Pulmonary artery endothelial cell (primary cell): Measurements from ENCODE around the gene CACNA2D4. TPM values are rescaled to one million over a fixed set of nuclear protein-coding genes. Genes with fewer than 3 reads are reported as not detected.

Experiments used
- DNase-seq: peaks from one replicate; pipeline ENCODE4 v3.0.0-alpha.2; 2011; ENCODE audit warnings: low read depth, low spot score
- total RNA-seq: library from RNA; depleted of rRNA; stranded (reverse); fragments of >200 nt; gene quantifications from 2 replicates; pipeline ENCODE4 v1.2.3, GENCODE V29; 2014

Gene CACNA2D4
- total RNA-seq, 1 donor from 2014 or later: 0.46 TPM

DNA sequence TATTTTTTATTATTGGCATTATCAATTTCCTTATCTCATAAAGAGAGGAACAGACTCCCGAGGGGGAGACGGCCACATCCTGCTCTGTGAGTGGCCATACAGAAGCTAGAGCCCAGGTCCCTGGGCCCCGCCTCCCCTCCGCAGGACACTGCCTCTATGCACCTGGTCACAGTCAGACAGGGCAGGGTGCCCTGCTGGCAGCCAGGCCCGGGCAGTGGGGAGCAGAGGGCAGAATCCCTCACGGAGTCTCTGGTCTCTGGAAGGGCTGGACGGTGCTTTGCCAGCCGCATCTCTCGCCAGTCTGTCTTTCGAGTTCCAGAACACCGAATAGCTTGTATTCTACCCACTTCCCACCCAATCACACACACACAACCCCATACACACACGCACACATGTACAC, 16.4 kb upstream of the CACNA2D4 start:
- DNase-seq: no peak

DNA sequence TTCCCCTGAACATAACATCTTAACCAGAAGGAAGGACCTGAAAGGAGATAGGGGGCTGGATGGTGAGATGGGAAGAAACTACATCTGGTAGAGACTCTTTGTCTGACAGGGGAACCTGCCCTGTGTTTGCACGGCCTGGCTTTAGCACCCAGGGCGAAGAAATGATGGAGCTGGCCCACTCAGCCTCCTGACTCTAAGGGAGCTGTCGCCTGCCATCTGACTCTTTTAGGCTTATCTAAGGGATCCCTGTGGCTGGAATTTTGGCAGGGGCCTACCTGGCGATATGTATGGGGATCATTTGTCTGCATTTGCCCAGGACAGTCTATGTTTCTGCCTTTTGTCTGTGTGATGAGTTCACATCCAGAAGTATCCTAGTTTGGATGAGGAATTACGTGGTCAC, 15.6 kb upstream of the CACNA2D4 start:
- DNase-seq: no peak

DNA sequence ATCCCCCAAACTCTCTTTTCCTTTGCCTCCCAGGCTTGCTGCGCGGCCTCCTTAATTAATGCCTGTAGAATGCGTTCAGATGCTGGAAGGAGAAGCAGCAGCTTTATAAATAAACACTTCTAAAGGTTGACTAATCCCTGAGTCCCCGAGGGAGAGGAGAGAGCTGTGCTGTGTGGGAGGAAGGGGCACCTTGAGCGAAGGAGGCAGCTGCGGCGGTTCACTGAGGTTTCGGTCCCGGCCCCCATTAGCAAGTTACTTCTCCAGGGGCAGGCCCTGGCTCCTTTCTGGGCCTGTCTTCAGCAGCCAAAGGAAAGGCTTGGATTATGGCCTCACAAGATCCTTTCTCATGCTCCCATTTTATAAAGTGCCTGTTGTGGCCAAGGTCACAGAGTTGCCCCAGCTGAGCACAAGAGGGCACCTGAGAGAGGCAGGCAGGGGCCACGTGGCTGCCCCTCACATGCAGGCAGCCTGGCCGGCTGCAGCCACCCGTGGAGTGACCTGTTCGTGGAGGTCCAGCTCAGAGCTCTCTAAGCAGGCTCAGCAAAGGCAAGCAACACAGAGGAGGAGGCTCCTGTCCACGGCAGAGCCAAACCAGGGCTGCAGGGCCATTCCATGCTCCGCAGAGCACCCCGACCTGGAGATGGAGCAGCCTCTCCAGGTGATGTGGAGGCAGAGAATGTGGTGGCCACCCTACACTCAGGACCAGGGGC, 15.0 kb upstream of the CACNA2D4 start:
- no peak for DNase-seq

DNA sequence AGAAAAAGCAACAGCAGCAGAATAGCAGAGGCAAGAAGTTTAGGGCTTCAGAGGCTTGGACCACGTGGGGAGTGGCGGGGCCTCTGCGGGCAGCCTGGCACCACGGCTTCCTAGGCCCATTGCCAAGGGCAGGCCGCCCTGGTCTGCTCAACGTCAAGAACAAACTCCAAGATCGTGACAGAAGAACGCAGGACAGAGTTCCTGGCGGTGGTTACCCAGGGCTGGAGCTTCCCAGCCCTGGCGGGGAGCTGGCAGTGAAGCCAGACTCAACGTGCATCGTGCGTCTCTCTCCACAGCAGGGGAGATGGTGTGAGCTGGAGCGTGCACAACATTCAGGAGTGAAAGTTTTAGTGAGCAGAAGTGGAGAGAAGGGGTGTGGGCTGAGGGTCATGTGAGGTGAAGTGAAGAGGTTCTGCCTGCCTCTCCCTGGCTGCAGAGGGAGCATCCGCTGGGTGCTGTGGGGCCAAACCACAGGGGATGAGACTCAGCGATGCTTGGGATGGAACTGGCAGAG, 13.9 kb upstream of the CACNA2D4 start:
- no peak for DNase-seq

DNA sequence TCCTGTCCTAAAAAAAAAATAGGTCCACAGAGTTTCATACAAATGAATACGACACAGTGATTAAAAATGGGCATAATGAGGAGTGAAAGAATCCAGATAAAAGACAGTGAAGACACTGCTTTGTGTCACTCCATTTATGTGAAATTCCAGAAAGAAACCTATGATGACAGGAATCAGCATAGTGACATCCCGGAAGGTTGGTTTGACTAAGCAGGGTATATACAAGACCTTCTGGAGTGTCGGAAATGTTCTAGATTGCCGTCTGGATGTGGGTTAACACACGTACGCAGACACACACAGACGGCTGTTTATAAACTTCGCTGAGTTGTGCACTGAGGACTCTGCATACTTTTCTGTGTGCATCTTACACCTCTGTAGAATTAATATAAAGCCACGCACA, 13.2 kb upstream of the CACNA2D4 start:
- DNase-seq: no peak

DNA sequence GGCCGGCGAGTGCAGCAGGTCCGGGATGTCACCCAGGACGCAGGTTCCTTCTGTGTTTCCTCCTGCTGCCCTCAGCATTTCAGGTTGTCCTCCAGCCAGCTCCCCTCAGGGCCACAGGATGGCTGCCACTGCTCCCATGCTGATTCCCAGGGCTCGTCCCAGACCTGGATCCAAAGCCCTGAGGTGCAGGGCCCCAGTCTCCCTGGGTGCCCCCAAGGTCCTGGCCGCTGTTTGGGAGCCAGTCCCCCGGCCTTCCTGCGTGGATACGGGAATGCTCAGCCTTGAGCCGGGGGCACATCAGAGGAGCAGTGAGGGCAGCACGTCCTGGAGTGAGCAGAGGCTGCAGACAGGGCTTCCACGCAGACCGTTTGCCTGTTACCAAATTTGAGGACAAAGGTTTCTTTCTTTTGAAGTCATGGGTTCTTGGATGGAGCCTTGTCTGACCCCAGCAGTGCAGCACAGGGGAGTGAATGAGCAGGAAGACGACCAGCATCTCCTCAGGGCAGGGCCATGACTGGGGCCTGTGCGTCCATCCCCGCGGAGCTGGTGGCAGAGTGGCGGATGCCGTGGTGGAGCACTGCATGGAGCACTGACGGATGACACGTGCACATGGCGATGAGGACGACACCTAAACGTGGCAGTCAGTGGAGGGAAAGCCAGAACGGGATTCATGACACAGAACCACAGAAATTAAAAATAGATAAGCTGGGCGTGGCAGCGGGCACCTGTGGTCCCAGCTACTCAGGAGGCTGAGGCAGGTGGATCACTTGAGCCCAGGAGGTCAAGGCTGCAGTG, 12.5 kb upstream of the CACNA2D4 start:
- DNase-seq: no peak

DNA sequence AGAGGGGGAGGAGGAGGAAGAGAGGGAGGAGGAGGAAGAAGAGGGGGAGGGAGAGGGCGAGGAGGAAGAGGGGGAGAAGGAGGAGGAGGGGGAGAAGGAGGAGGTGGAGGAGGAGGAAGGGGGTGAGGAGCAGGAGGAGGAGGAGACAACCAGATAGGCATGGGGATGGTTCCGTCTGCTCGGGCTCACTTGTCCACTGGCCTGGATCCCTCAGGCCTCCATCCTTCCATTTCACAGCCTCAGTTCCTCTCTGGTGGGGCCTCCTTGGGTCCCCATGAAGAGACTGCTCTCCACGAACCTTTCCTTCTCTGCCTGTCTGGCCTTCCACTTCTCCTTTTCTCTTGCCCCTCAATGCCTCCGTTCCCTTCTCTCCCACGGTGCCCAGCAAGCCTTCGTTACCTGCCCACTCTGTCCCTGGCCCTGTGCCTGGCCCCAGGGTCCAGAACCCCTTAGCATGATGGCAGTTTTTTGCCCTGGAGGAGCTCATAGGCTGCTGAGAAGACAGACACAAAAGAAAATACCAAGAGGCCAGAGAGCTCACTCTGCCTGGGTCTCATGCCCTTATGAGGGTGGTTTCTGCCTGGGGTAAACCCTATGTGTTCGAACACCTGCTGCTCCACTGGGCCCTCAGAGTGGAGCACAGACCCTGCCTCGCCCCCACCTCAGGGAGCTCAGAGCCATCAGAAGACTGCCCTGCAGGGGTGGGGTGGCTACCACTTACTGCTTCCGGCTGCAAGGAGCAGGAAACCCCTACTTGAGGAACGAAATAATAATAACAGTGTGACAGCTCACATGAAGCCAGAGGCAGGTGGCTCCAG, 11.7 kb upstream of the CACNA2D4 start:
- no peak for DNase-seq

DNA sequence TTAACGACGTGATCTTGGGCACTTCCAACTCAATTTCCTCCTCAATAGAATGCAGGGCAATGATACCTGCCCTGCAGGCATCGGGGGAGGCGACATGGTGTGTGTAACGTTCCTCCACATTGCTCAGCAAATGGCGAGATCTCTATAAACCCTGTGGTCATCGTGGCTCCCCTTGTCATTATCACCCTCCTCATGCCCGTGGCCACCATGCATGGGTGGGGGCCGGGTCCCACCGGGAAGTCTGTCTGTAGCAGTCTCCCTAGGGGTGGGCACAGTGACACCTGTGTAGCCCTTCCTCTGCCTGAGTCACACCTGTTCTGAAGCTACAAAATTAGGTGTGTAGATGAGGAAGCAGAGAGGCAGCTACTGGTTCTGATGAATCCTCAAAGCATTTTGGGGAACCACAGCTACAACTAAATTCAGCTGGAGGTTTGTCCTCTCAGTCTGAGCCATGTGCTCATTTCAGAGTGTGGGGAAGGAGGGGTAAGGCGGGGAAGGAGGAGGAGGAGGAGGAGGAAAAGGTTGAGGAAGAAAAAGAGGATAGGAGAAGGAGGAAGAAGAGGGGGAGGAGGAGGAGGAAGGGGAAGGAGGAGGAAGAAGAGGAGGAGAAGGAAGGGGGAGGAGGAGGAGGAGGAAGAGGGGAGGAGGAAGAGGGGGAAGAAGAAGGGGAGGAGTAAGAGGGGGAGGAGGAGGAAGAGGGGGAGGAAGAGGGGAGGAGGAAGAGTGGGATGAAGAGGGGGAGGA, 11.0 kb upstream of the CACNA2D4 start:
- DNase-seq: no peak

DNA sequence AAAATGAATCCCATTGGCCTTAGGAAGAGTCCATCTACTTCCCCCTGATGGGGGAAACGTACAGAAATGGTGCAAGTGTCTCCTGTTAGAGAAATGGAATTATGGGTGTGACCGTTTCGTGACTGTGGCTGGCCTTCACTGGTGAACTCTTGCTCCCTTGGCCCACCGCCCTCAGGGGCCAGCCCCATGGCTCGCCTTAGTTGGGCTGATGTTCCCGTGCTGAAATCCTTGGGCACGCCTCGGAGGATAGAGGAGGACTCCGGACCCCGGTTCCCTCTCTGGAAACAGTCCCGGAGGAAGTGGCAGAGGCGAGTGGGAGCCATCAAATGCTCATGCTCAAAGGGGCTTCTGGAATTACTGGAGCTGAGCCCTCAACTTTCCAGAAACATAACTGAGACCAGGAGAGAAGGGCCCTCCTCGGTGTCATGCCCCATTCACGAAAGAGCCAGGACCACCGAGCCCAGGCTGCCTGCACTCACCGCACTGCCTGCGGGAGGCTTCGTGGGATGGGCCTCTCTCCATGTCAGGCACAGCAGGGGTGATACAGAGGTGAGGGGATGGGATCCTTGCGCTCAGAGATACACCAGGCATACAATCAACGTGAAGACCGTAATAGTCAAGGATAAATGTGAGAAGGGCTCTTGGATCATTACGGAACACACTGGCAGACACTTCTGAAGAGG, 10.1 kb upstream of the CACNA2D4 start:
- no peak for DNase-seq

DNA sequence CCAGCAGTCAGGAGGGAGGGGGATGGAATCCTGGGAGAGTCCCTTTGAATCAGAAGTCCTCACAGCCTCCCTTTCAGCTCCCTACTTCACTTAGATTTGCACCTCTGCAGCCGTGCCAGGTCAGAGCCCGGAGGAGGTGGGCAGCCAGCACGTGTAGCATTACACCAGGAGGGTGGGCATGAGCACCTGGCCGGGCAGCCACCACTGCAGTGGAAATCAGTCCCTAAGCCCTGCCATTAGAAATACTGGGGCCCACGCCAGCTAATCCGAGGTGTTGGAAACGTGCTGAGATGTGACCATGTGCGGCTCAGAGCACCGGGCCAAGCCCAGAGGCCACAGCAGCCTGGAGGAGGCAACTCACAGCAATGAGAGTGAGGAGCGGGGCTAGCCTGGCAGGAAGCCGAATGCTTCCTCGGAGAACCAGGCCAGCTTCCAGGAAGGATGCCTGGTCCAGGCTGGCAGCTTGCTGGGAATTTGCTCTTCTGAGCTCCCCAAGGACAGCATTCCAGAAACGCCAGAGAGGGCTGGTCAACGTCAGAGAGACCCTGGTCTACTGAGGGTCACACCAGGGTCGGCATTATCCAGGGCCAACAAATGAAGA, 9.4 kb upstream of the CACNA2D4 start:
- no peak for DNase-seq

DNA sequence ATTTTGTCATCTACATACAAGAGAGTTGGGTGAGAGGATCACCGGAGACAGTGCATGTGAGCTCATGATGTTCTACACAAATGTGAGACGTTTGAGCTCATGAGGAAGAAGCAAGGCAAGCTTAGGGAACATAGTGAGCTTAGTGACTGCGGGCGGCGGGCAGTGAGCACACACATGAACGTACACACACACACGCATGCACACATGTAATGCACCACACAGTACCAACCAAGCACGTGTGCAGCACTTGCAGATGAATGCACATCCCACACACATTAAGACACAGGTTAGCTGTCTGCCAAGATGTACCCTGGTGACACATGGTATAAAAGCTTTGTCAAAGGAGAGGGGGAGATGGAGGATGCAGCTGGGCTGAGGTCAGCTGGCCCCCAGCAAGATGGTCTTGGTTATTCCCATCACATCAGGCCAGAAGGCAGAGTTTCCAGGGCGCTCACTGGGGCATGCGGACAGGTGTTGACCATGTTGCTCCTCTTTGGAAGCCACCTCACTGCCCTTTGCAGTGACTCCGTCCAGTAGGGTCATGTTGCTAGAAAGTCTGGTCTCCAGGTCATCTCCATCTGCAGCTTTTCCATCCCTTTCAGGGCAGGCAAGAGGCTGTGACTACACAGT, 8.7 kb upstream of the CACNA2D4 start:
- DNase-seq: no peak

DNA sequence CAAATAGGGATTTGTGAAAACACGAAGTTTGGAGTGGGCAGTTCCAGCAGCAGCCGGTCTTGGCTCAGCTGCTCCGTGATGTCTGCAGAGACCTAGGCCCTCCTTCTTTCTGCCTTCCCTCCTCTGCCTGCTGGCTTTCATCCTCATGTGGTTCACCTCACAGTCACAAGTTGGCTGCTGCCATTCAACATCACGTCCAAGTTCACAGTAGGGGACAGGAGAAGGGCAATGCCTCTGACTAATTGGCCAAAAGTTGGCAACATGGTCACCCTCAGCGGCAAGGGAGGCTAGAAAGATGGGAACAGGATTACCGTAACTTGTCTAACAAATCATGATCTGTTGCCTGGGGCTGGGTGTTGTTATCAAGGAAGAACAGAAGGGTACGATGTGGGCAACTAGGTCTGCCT, 7.8 kb upstream of the CACNA2D4 start:
- DNase-seq: no peak

DNA sequence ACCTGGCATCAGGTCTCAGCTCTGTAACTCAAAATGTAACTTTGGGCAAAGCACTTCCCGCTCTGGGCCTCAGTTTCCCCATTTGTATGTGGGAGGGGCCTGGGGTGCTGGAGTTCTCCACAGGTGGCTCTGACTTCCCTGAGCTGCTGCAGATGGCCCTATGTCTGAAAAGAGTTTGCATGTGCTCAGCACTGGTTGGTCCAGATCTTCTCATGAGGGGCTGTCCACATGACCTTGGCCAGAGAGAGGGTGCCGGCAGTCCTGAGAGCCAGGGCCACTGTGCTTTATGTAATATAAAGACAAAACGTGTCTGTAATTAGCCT, 7.2 kb upstream of the CACNA2D4 start:
- DNase-seq: no peak

DNA sequence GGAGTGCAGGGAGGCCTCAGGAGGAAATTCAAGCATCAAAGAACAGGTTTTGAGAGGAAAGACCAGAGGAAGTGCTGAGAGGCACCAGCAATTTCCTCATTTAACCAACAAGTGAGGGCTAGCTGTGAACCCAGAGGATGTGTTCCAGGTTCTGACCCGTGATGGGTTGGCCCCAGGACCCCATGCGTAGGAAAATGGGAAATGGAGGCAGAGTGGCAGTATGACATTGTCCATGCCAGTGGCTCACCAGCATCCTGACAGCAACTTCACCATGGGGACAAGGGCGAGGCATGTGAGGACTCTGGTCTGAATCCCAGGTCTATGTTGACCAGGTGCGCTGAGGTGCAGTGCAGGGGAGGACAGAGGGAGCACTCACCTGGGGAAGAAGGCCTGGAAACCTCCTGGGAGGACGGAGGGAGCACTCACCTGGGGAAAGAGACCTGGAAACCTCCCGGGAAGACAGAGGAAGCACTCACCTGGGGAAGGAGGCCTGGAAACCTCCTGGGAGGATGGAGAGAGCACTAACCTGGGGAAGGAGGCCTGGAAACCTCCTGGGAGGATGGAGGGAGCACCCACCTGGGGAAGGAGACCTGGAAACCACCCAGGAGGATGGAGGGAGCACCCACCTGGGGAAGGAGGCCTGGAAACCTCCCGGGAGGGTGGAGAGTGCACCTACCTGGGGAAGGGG, 6.7 kb upstream of the CACNA2D4 start:
- no peak for DNase-seq

DNA sequence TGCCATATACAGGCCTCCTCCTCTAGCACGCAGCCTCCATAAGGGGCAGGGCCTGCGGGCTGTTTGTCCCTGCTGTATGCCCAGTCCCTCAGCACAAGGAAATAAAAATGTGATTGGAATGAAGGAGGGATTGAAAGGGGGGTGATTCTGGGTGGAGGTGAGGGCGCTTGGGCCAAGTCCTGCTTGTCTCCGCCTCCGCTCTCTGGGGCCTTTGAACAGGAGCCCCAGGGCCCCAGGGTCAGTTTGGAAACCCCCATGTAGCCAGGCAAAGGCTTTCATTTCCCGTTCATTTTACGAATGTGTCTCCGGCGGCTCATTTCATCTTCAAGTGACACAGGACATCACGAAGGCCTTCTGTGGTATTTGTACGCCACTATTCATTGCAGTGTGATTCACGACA, 4.5 kb upstream of the CACNA2D4 start:
- DNase-seq: no peak

DNA sequence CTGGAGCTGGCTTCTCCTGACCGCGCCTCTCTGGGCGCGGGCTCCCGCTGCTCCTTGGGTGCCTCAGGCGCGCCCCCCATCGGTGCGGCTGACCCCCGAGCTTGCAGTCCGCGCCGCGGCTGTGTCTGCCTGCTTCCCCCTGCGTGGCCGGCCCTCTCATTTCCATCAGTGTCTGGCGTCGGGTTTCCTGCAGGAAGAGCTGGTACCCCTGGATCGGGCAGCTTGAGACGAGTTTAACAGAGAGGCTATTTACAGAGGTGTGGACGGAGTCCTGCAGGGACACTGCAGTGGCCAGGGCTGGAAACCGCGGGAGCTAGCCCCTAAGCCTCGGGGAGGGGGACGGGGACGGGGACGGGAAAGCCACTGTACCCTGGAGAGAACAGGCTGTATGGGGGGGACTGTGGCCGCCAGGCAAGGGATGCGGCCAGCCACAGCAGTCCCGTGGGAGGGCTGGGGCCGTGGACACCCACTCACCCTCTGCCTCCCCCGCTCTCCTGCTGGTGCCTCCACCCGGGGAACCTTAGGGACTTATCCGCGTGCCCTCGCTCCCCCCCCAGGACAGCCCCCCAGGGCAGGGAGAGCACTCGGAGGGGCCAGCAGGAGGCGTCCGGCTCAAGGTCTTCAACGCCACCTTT, 3.7 kb upstream of the CACNA2D4 start:
- DNase-seq: no peak

DNA sequence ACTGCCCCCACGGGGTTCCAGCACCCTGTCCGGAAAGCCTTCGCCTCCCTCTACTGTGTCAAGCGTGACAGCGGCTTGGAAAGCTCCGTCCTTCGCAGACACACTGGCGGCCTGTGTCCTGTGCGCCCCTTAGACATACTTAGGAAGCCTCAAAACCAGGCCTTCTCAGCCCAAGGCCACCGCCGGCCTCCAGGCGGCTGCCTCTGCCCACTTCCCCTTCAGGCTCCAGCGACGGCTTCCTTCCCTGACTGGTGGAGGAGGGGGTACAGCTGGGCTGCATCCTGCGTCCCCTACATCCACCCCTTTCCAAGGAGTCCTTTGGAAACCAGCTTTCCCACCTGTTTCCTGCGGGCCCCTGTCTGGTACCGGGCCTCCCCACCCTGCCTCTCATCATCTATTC, 2.5 kb upstream of the CACNA2D4 start:
- no peak for DNase-seq

DNA sequence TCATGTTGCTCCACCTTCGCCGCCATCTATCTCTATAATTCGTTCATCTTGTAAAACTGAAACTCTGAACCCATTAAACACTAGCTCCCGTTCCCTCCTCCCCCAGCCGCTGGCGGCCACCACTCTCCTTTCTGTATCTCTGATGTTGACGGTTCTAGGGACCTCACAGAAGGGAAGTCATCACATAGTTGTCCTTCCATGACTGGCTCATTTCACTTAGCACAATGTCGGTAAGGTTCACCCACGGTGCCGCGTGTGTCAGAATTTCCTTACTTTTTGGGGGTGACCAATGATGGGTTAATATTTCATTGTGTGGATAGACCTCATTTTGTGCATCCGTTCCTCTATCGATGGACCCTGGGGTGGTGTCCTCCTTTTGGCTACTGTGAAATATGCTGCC, 2.0 kb upstream of the CACNA2D4 start:
- DNase-seq: no peak

DNA sequence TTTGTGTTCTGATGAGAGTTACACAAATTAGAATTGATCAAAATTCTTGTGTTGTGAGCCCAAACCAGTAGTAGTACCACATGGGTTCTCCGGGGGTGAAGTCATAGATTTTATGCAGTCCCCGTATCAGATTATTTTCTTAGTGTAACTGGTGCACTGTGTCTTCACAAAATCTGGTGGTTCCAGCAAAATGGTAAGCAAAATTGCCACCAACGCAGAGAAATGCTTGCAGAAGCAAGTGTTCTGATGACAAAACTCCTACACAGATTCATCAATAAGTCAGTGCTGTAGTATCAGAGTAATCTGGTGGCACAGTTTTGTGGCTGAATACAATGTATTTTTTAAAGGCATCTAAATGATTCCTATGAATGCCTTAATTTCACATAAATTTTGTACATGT, 1.3 kb upstream of the CACNA2D4 start:
- DNase-seq: no peak
